ENCODE results near the gene P2RX1.

P2RX1 gene

GRCh38 chr17:3848229-3848835 is 67.9 kb downstream of the P2RX1 start:
- no peak for DNase-seq

- DNase-seq: no peak
Measured at GRCh38 chr17:3847165-3847670, 69.0 kb downstream of the P2RX1 start.

Data from activated CD4-positive, alpha-beta T cell treated with anti-CD3 and anti-CD28 coated beads, Interleukin-2, amount 50 U/mL, for 4 hours (primary cell).